HepG2 (cell line): ENCODE measurements around the gene FADD. TPM values are rescaled to one million over a fixed set of nuclear protein-coding genes. Genes with fewer than 3 reads are reported as not detected.

ENCODE experiments used
- ATAC-seq: fragments of 200-7000 bp; cut with Tn5 transposase; 3 replicates; pipeline ENCODE4 v1.9.1; 2020; ENCODE audit warnings: mild to moderate bottlenecking, moderate library complexity
- BruUV-seq: library from RNA; stranded (reverse); fragments of 400-500 nt; replicated peaks from 2 replicates; lab custom pipeline; 2021; lab: Mats Ljungman, UMichigan
- CTCF ChIA-PET: fragments of 300-600 bp; formaldehyde crosslinking; extraction: SDS; loops from one replicate; lab custom pipeline; 2021; ENCODE audit warnings: low total read pairs, inconsistent platforms, low intra/inter-chr PET ratio; lab: Yijun Ruan, JAX
- POLR2A ChIA-PET: fragments of 350-600 bp; sonication (Branson Sonifier 250); formaldehyde crosslinking; loops from one replicate; lab custom pipeline; 2020; ENCODE audit warnings: antibody characterized with exemption, inconsistent platforms; lab: Yijun Ruan, JAX
- DNase-seq: peaks from one replicate; pipeline ENCODE4 v3.0.0-alpha.2; 2015; ENCODE audit warnings: low spot score
- FAIRE-seq: peaks from 3 replicates; lab custom pipeline; 2011; peaks lifted over from hg19 to GRCh38; lab: Jason Lieb, UNC
- H2AFZ ChIP-seq: one replicate; pipeline ENCODE4 v1.6.1; 2011; ENCODE audit warnings: low read length, inconsistent platforms
- H3K27ac ChIP-seq: fragments of 300-600 bp; 3 replicates; pipeline ENCODE4 v1.8.0; 2011; ENCODE audit warnings: mixed run types, mild to moderate bottlenecking, mixed read lengths, low read length, inconsistent platforms; ENCODE audit not compliant: insufficient read depth; ENCODE audit errors: extremely low read length
- H3K27me3 ChIP-seq, 2 experiments: fragments of 200-600 bp in 1 of 2; 2 replicates in 1 of 2; 3 replicates in 1 of 2; pipeline versions ENCODE4 v1.6.0 to v1.8.0; 2011; ENCODE audit warnings: low read length in 2 of 2, mild to moderate bottlenecking in 2 of 2, moderate library complexity in 2 of 2, inconsistent platforms in 1 of 2; ENCODE audit not compliant: insufficient read depth in 2 of 2, control insufficient read depth in 1 of 2
- H3K36me3 ChIP-seq, 2 experiments: fragments of 200-600 bp in 1 of 2; replicated peaks in 1 of 2; 2 replicates in 1 of 2; 3 replicates in 1 of 2; pipeline versions ENCODE4 v1.5.1 to v1.8.0; 2011; ENCODE audit warnings: low read length in 2 of 2, inconsistent platforms in 1 of 2; ENCODE audit not compliant: insufficient read depth in 2 of 2, control insufficient read depth in 1 of 2
- H3K4me1 ChIP-seq: 2 replicates; pipeline ENCODE4 v1.5.1; 2012; ENCODE audit warnings: low read length, inconsistent platforms; ENCODE audit not compliant: insufficient read depth
- H3K4me2 ChIP-seq: 2 replicates; pipeline ENCODE4 v1.6.0; 2011; ENCODE audit warnings: low read depth, low read length, inconsistent platforms
- H3K4me3 ChIP-seq, 3 experiments: fragments of 200-600 bp in 1 of 3; sonication (generic), shearing (Covaris generic) in 1 of 3; replicated peaks in 1 of 3; 2 replicates each; pipeline ENCODE4 v1.5.1; 2011 to 2016; ENCODE audit warnings: low read length in 3 of 3, inconsistent platforms in 2 of 3, low read depth in 2 of 3, mild to moderate bottlenecking in 2 of 3, control low read depth in 1 of 3, mixed read lengths in 1 of 3; ENCODE audit not compliant: insufficient read depth in 1 of 3
- H3K79me2 ChIP-seq: one replicate; pipeline ENCODE4 v1.6.1; 2011; ENCODE audit warnings: low read length, inconsistent platforms; ENCODE audit not compliant: insufficient read depth
- H3K9ac ChIP-seq: 2 replicates; pipeline ENCODE4 v1.6.0; 2011; ENCODE audit warnings: mild to moderate bottlenecking, low read depth, low read length, inconsistent platforms; ENCODE audit not compliant: insufficient read depth
- H3K9me3 ChIP-seq: 2 replicates; pipeline ENCODE4 v1.5.1; 2012; ENCODE audit warnings: mild to moderate bottlenecking, low read length
- H4K20me1 ChIP-seq: 2 replicates; pipeline ENCODE4 v1.6.0; 2011; ENCODE audit warnings: inconsistent platforms, mild to moderate bottlenecking, low read length, moderate library complexity; ENCODE audit not compliant: insufficient read depth
- ADNP ChIP-seq: sonication (generic); formaldehyde crosslinking; IDR thresholded peaks from 2 replicates; pipeline ENCODE4 v1.4.0; 2020; ENCODE audit warnings: missing genetic modification reagents
- ARNT2 ChIP-seq: sonication (generic); formaldehyde crosslinking; IDR thresholded peaks from 2 replicates; pipeline ENCODE4 v1.8.0; 2022; ENCODE audit warnings: mild to moderate bottlenecking, low read depth, missing genetic modification reagents, moderate library complexity
- ASH2L ChIP-seq: fragments of 300-600, 200-600 bp; sonication (generic); IDR thresholded peaks from 2 replicates; pipeline ENCODE4 v1.7.0; 2017; ENCODE audit warnings: low read depth, mild to moderate bottlenecking, moderate library complexity, mixed read lengths, low read length; ENCODE audit not compliant: insufficient read length
- CCDC6 ChIP-seq: sonication (generic); formaldehyde crosslinking; IDR thresholded peaks from 2 replicates; pipeline ENCODE4 v1.8.1; 2022; ENCODE audit warnings: mild to moderate bottlenecking, missing genetic modification reagents, moderate library complexity
- HCFC1 ChIP-seq: fragments of 150-350 bp; IDR thresholded peaks from 2 replicates; pipeline ENCODE4 v1.6.1; 2014; ENCODE audit warnings: low read depth, low read length
- HIC2 ChIP-seq: sonication (generic); formaldehyde crosslinking; IDR thresholded peaks from 2 replicates; pipeline ENCODE4 v1.9.0; 2022; ENCODE audit warnings: low read depth, missing genetic modification reagents
- HNRNPUL1 ChIP-seq: fragments of 200-400 bp; formaldehyde crosslinking; IDR thresholded peaks from 2 replicates; pipeline ENCODE4 v1.6.1; 2017; ENCODE audit warnings: low read depth, mild to moderate bottlenecking, low read length, moderate library complexity
- STAG1 ChIP-seq: sonication (generic); formaldehyde crosslinking; IDR thresholded peaks from 2 replicates; pipeline ENCODE4 v1.4.0; 2020; ENCODE audit warnings: missing genetic modification reagents
- TBX2 ChIP-seq: sonication (generic); formaldehyde crosslinking; IDR thresholded peaks from 2 replicates; pipeline ENCODE4 v1.5.0; 2020; ENCODE audit warnings: missing genetic modification reagents, mild to moderate bottlenecking, borderline replicate concordance
- ZMYM3 ChIP-seq: sonication (generic); formaldehyde crosslinking; IDR thresholded peaks from 2 replicates; pipeline ENCODE4 v1.5.1; 2020; ENCODE audit warnings: mild to moderate bottlenecking, missing genetic modification reagents
- WGBS: methylation state at CpG from one replicate; pipeline ENCODE4 v1.1.6; 2017; ENCODE audit warnings: low lambda C conversion rate; 5-methylcytosine and 5-hydroxymethylcytosine counted together
- in situ Hi-C: cut with HindIII; loops from 2 replicates; pipeline ENCODE4 v1.10.0; 2017; ENCODE audit warnings: low pct_unique_long_range_greater_than_20kb; ENCODE audit not compliant: extremely low pct_ligation_motif_present
- intact Hi-C: fragments of 100-400 bp; cut with micrococcal nuclease; formaldehyde crosslinking; loops from one replicate; pipeline ENCODE4 v1.10.0; 2022; ENCODE audit not compliant: unreplicated experiment
- polyA plus RNA-seq, 8 experiments: library from polyadenylated mRNA; depleted of rRNA in 3 of 8; stranded (reverse) in 7 of 8; unstranded in 1 of 8; fragments of >200 nt; fragmentation: Illumina TruSeq in 4 of 8; extraction: Trizol in 4 of 8; gene quantifications; 2 replicates each; pipeline versions ENCODE4 v1.2.1 to v1.2.3, GENCODE V29; 2011 to 2016; ENCODE audit warnings: low read depth in 4 of 8, missing spikeins in 1 of 8, mixed read lengths in 1 of 8; ENCODE audit not compliant: insufficient read depth in 1 of 8
- total RNA-seq, 5 experiments: library from RNA; depleted of rRNA; stranded (reverse); fragments of >200 nt; fragmentation: Illumina TruSeq; extraction: Trizol; gene quantifications; 2 replicates each; pipeline ENCODE4 v1.2.3, GENCODE V29; 2016; ENCODE audit warnings: low read depth in 1 of 5
- TF ChIP-seq, protein P1 (sequence below): sonication (generic); formaldehyde crosslinking; IDR thresholded peaks from 2 replicates; pipeline ENCODE4 v1.8.0; 2022; ENCODE audit warnings: missing genetic modification reagents, mild to moderate bottlenecking, moderate library complexity, borderline replicate concordance
- TF ChIP-seq, protein P2 (sequence below): IDR thresholded peaks from 2 replicates; pipeline ENCODE4 v1.6.1; 2012; ENCODE audit warnings: inconsistent platforms

FADD gene
- total and polyA plus RNA-seq, 2 of the 13 experiments (the other 11 are each of a cell fraction or from before 2014, with no cell fraction given) = 14.2 to 22.2 TPM

DNA sequence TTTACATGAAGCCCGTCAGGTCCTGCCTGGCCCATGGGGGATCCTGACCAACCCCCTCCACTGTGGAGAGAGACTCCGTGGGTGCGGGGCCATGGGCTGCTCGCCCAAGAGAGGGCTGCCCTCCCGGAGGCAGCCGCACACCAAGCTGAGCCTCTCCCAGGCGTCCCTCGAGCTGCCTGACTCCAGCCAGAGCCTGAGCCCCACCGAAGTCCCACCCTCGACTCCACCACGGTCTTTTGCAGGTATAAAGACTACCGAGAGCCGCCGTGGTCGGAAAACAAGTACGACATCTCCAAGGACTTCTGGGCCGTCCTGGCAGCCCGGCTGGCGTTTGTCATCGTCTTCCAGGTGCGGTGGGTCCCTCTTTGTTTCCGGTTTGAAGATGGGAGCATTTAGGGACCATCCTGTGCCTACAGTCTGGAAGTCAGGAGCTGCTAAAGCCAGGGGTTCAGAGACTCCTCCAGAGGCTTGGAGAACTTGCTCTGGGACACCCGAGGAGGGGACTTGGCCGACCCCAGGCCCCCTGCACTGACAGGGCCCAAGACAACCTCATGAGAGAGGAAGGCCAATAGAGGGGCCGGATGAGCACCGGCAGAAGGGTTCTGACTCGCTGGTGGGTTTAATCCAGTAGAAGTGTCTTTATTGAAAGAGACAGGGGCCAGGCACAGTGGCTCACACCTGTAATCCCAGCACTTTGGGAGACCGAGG lies 17.6 kb upstream of the FADD start (continued):
- TF ChIP-seq CCDC6 (CRISPR knock-in tag) = no peak
- no peak for TF ChIP-seq ARNT2
- TF ChIP-seq ASH2L = no peak
- TF ChIP-seq, protein P1, sequence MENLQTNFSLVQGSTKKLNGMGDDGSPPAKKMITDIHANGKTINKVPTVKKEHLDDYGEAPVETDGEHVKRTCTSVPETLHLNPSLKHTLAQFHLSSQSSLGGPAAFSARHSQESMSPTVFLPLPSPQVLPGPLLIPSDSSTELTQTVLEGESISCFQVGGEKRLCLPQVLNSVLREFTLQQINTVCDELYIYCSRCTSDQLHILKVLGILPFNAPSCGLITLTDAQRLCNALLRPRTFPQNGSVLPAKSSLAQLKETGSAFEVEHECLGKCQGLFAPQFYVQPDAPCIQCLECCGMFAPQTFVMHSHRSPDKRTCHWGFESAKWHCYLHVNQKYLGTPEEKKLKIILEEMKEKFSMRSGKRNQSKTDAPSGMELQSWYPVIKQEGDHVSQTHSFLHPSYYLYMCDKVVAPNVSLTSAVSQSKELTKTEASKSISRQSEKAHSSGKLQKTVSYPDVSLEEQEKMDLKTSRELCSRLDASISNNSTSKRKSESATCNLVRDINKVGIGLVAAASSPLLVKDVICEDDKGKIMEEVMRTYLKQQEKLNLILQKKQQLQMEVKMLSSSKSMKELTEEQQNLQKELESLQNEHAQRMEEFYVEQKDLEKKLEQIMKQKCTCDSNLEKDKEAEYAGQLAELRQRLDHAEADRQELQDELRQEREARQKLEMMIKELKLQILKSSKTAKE = no peak
- TF ChIP-seq, protein P2, sequence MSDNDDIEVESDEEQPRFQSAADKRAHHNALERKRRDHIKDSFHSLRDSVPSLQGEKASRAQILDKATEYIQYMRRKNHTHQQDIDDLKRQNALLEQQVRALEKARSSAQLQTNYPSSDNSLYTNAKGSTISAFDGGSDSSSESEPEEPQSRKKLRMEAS = no peak
- TF ChIP-seq HCFC1 = no peak

- H3K9ac ChIP-seq = no peak overlapping the region
- DNase-seq (no peak), ATAC-seq (no peak), FAIRE-seq (no peak)
- no peaks in the 10 kb centered on the region; the same call in 1 of the 2 replicates for H4K20me1 ChIP-seq
- no peaks in the 10 kb centered on the region for H3K4me1 ChIP-seq
- H3K4me2 ChIP-seq = no peak overlapping the region
- no peak overlapping the region for H2AFZ ChIP-seq
- in situ Hi-C loops = no loop called here
- intact Hi-C loops = no loop called here
- H3K27ac ChIP-seq = no peak overlapping the region
- H3K4me3 ChIP-seq = no peak overlapping the region
- H3K79me2 ChIP-seq = no peaks in the 10 kb centered on the region
- TF ChIP-seq HNRNPUL1 = no peak
- no peak for TF ChIP-seq ADNP (CRISPR knock-in tag)
- no peak for TF ChIP-seq STAG1 (CRISPR knock-in tag)
- TF ChIP-seq HIC2 (CRISPR knock-in tag) = no peak
- TF ChIP-seq ZMYM3 (CRISPR knock-in tag) = no peak
- no peak for TF ChIP-seq TBX2 (CRISPR knock-in tag)
- POLR2A ChIA-PET = no interaction called here
- no TSS peak for BruUV-seq
- no peaks in the 10 kb centered on the region for H3K9me3 ChIP-seq
- peaks cover 10 to 65% of the 10 kb centered on the region in 2 experiments; a peak in 4 of 5 replicates for H3K27me3 ChIP-seq
- CTCF ChIA-PET = no interaction called here
- WGBS = no CpG with 5 or more reads among the region's 6 CpGs
- H3K36me3 ChIP-seq = no peaks in the 10 kb centered on the region
Observed at GRCh38 chr11:70186420-70186819, 16.7 kb upstream of the FADD start.
